ENCODE data around the gene PSME3IP1.
"Not testable (repeated sequence)": the region's sequence is repeated elsewhere in the genome, so short reads cannot be mapped to it uniquely, and the experiment has no call there.

The PSME3IP1 gene

DNA sequence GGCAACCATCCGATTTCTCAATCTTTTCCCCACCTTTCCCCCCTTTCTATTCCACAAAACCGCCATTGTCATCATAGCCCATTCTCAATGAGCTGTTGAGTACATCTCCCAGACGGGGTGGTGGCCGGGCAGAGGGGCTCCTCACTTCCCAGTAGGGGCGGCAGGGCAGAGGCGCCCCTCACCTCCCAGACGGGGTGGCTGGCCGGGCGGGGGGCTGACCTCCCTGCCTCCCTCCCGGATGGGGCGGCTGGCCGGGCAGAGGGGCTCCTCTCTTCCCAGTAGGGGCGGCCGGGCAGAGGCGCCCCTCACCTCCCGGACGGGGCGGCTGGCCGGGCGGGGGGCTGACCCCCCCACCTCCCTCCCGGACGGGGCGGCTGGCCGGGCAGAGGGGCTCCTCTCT is 14.5 kb upstream of the PSME3IP1 start:
- not testable (repeated sequence) for DNase-seq (ENCODE audit: low read depth, low spot score)

DNA sequence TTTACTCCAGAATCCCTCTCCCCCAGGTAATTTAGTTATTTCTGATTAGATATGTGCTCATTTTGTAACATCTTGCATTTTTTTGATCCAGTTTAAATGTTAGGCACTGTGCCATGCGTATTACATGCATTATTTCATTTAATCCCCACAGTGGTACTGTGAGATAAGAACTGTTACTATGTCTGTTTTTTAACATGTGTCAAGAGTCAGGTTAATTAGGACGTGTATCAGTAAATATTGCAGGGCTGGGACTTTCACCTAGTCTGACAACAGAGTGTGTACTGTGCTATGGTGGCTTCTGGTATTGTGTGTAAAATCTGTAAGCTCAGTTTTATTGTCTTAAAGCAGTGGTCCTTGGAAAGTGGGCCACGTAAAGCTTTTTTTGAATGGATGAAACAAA is 10.9 kb upstream of the PSME3IP1 start:
- DNase-seq (ENCODE audit: low read depth, low spot score), result no peak

DNA sequence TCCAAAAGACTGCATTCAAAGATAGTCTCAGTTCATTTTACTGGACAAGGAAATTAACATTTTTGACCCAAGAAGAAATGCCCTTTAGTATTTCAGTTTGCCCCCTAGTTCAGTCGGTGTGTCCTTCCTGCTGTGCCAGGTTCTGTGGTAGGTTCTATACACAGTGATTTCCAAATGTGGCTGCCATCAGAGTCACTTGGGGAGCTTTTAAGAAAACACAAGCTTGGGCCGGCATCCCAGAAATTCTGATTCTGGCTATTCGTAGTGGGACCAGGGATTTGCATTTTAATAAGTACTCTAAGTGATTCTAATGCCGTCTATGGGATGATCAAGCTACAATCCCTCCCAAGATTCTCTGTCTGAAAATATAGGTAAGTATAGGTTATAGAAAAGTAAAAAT is 10.4 kb upstream of the PSME3IP1 start:
- DNase-seq (ENCODE audit: low read depth, low spot score), result no peak

DNA sequence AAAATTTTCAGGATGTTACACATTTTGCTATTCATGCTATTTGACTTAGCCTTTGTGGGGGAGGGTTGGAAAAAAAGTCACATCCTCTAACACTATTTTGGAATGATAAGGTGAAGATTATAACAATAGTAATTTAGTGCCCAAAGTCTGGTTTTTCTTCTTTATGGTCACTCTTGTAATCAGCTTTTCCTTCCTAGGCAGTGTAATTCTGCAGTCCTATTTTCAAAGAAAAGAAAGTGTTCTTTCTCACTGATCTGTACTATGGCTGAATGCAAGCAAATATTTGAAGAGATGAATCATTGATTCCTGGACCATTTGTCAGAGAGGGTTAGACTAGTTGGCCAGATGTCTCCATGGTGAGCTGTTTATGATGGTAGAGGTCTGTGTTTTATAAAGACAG is 8.7 kb upstream of the PSME3IP1 start:
- DNase-seq (ENCODE audit: low read depth, low spot score), result no peak

DNA sequence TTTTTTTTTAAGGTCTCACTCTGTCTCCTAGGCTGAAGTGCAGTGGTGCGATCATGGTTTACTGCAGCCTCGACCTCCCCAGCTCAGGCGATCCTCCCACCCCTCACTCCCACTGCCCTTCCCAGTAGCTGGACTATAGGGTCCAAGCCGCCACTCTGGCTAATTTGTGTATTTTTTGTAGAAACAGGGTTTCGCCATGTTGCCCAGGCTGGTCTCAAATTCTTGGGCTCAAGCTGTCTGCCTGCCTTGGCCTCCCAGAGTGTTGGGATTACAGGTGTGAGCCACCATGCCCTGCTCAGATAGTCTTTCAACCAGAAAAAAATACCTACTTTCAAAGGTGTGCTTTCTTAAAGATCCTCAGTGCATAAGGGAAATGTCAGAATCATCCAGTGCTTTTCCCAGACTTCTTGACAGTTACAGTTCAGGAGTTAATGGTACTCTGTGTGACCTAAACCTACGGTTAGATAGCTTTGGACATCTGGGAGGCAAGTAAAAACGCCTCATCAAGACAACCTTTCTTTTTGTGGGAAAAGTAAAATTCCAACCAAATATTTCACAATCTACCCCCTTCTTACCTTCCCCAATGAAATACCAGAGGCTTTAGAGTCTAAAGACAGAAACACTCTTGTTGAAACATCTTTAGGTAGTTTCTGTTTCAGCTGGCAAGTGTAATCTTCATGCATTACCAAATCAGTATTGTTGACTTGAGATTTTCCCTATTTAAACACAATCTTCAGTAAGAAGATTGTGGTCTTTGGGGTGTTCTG is 7.1 kb upstream of the PSME3IP1 start:
- no peak for DNase-seq (ENCODE audit: low read depth, low spot score)

DNA sequence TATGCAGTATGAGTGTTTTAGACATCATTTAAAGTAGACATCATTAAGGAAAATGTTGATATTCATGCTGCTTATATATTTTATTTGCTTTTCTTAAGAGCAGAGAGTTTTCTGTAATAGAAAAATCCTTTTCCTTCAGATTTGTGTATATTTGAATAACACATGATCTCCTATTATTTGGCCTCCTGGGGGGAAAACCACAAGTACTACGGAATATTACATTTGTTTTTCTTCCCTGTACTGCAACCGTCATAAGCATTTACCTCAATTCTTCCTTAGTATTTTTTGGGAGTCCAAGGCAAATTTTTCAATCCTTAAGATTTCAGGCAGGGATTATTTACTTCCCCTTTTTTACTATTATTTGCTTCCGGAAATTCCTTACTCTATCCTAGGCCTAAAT is 6.3 kb upstream of the PSME3IP1 start:
- DNase-seq (ENCODE audit: low read depth, low spot score), result no peak

GRCh38 chr16:57191056-57191571 is 5.3 kb upstream of the PSME3IP1 start:
- DNase-seq (ENCODE audit: low read depth, low spot score), result no peak

DNA sequence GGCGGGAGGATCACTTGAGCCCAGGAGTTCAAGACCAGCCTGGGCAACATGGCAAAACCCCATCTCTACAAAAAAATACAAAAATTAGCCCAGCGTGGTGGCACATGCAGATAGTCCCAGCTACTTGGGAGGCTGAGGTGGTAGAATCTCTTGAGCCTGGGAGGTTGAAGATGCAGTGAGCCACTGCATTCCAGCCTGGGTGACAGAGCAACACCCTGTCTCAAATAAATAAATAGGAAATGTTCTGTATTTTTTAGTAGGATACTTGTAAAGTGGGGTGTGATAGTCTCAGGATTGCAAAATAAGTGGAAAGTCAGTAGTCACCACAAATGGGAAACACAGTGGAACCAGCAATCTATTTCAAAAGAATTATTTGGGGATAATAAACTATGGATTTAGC is 4.3 kb upstream of the PSME3IP1 start:
- no peak for DNase-seq (ENCODE audit: low read depth, low spot score)

- DNase-seq (ENCODE audit: low read depth, low spot score), result not testable (repeated sequence)
Measured at GRCh38 chr16:57189527-57189926, 3.7 kb upstream of the PSME3IP1 start.

GRCh38 chr16:57188711-57189002 is 2.8 kb upstream of the PSME3IP1 start:
- DNase-seq (ENCODE audit: low read depth, low spot score), result no peak

DNA sequence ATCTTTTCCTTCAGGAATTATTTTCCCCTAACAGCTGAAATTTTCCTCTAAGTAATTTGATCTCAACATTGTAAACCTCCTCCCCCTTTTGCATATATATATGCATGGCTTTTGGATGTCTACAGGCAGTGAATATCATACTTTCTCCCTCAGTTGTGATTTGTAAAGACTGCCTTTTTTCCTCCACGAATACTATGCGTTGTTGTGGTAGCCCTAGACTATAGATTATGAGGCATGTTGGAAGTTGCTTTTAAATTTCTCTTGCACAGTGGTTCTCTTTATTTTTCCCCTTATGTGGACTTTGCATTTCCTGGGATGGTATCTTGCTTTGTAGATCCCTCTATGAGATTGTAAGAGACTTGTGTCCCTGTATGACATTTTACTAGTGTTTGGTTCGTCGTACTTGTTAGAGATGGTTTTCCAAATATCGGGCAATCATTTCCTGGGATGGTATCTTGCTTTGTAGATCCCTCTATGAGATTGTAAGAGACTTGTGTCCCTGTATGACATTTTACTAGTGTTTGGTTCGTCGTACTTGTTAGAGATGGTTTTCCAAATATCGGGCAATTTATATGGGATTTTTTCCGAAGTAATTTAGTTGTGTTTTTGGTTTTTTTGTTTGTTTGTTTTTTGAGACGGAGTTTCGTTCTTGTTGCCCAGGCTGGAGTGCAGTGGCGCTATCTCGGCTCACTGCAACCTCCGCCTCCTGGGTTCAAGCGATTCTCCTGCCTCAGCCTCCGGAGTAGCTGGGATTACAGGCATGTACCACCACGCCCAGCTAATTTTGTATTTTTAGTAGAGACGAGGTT is 2.3 kb upstream of the PSME3IP1 start:
- not testable (repeated sequence) for DNase-seq (ENCODE audit: low read depth, low spot score)

GRCh38 chr16:57186872-57187854 is 1.3 kb upstream of the PSME3IP1 start:
- no peak for DNase-seq (ENCODE audit: low read depth, low spot score)

DNA sequence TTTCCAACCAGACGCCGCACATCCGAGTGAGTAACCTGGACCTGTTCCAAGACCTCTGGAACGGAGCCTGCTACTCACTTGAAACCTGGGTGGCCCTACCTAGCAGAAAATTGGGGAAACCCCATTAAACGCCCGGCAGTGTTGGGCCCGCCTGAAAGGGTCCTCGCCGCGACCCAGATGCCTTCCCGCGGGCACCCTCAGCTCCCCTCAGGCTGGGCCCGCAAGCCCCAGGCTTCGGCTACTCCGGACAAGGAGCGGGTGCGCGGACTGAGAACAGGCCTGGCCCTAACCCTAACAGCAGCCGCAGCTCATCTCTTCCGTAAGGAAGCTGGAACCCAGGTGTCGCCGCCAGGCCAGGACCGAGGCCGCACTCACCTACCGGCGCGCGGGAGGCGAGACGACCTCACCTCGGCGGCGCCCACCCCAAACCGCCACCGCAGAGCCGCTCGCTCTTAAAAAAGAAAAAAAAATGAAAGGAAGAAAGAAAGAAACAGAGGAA is 344 bp downstream of the PSME3IP1 start:
- no peak for DNase-seq (ENCODE audit: low read depth, low spot score)

DNA sequence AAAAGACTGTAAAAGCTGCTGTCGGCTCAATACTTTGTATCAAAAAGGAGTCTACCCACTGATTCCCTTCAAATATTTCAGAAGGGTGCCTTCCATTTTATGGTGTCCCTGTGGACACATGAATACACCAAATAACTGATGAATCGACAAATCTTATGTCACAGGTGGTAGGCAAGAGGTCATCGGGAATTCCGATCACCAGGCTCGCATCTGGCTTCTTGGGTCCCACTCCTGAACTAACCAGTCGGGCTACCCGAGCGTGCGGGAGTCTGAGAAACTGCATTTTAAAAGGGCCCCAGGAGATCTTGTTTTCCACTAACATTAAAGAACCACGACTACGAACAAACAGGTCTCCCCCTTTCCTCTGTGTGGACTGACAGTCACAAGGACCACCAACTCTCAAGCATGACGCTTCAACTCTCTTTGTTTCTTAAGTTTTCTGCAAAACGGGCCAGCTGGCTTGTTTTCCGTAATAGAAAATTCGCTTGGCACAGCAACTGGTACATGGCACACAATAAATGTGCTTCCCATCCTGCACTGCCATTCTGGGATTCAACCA is 873 bp downstream of the PSME3IP1 start:
- DNase-seq (ENCODE audit: low read depth, low spot score), result no peak

- no peak for DNase-seq (ENCODE audit: low read depth, low spot score)
Measured at GRCh38 chr16:57184113-57184512, 1.7 kb downstream of the PSME3IP1 start.

DNA sequence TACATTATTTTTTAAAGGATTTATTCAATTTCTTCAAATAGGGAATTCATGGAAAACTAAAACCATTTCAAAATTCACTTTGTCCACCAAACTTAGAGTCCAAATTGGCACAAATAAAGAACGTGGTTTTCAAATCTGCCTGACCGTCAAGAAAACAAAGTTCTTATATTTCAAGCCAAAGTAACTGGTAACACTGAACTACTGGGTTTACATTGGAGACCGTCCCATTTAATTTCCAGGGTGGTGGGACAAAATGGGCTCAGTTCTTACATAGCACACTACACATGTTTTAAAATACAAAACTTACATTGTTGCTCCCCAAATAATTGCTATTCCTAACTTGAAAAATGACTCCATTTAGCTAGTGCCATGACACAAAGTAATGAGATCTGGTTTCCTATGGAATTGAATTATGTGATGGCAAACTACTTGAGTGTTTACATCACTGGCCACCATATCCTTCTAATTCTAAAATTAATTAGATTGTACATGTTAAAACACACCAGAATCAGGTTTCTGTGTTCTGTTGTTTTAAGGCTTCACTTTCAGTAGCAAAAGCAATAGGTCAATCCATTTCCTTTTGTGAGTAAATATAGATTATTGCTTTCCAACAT is 6.5 kb downstream of the PSME3IP1 start:
- DNase-seq (ENCODE audit: low read depth, low spot score), result no peak

DNA sequence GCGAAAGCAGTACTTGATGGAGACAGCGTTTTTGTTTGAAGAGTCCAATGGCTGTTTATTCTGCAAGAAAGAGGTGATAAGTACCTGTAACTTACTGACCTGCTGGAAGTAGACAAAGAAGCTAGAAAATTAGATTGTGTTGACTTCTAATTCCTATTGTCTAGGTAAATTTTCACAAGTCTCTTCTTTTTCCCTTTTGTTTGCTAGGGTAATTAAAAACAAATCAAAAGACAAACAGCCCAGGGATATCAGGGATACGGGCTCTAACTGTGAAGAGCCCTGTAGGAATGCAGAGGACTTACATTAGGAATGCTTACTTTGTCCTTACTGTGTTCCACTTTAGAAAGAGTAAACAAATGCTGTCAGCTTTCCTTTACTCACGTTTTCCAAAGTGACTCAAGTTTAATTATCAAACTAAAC is 7.0 kb downstream of the PSME3IP1 start:
- DNase-seq (ENCODE audit: low read depth, low spot score), result no peak

GRCh38 chr16:57178196-57178595 is 7.6 kb downstream of the PSME3IP1 start:
- no peak for DNase-seq (ENCODE audit: low read depth, low spot score)

DNA sequence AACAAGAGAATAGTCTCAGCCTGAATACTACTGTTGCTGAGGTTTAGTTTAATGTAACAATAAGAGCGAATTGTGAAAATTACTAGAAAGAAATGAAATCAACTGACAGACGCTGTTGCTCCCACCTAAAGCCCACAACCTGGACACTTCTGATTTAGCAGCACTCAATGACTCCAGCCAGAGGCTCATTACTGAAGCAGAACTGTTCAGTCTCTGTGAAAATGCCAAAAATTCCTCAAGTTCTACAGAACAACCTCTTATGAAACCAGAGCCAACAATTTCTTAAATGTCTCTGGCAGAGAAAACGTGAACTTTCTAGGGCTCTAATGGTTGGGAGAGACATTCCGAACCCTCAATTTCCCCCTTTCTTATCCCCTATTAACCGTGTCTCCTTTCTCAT is 9.9 kb downstream of the PSME3IP1 start:
- DNase-seq (ENCODE audit: low read depth, low spot score), result no peak

DNA sequence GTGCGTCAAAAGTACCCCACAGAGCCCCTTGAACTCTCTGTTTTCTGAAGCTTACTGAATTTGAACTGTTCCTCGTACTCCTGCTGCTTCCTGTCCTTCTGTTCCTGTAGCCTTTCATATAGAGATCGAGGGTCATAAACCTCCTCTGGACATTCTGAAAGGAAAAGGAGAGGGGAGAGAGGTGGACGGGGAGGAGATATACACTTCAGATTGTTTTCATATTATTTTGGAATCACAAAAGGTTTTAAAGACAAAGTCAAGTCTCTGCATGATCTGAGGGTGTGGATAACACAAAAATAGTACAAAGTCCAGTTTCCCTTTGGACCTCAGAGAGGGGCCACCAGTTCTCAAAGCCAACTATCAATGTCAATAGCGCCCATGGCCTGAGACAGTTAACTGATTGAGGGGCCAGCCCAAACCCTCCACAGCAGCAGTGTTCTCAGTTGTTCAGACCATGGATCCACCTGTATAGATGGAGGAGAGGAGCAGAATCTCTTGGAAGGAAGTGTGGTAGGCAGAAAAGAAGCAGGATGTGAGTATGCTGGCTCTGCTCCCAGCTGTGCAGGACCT is 13.0 kb downstream of the PSME3IP1 start:
- DNase-seq (ENCODE audit: low read depth, low spot score), result no peak

DNA sequence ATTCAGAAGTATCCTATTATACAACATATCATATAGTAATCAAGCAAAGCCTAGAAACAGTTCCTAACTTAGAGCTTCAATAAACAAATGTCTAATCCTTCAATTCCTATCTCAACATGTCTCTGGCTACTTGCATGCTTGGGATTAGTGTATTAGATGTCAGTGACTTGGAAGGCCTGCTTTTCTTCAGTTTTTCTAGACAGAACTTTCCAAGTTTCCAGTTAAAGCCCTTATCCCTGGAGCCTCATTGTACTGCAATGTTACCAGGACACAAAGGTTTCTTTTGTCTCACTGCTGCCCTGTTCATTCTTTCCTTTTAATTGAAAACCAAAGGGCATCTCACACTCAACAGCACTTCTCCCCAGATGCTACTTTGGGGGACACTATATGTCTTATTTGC is 16.5 kb downstream of the PSME3IP1 start:
- DNase-seq (ENCODE audit: low read depth, low spot score), result no peak
